ENCODE data around the gene TIMP3.
"Not testable (repeated sequence)": the region's sequence is repeated elsewhere in the genome, so short reads cannot be mapped to it uniquely, and the experiment has no call there.

The TIMP3 gene

DNA sequence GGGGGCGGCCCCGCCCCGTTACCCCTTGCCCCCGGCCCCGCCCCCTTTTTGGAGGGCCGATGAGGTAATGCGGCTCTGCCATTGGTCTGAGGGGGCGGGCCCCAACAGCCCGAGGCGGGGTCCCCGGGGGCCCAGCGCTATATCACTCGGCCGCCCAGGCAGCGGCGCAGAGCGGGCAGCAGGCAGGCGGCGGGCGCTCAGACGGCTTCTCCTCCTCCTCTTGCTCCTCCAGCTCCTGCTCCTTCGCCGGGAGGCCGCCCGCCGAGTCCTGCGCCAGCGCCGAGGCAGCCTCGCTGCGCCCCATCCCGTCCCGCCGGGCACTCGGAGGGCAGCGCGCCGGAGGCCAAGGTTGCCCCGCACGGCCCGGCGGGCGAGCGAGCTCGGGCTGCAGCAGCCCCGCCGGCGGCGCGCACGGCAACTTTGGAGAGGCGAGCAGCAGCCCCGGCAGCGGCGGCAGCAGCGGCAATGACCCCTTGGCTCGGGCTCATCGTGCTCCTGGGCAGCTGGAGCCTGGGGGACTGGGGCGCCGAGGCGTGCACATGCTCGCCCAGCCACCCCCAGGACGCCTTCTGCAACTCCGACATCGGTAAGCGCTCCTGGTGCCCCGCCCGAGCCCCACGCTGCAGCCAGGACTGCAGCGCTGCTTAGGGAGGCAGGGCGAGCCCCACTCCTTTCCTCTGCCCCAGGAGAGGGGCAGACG, at the start of gene TIMP3:
Gene TIMP3 (plus strand): TSS at position 169 of the 700 bp plus-strand sequence. CDS start 297 bp downstream, at position 466.
- H3K4me3 ChIP-seq (ENCODE audit: low read depth in 1 of 2, low read length in 2 of 2) = peak within 1 kb of the TSS; percentile 70 to 93
- H3K27ac ChIP-seq (ENCODE audit: low read length) = peak within 1 kb of the TSS; percentile 91
- no peaks in the 10 kb centered on the region for H3K36me3 ChIP-seq (ENCODE audit: control insufficient read depth in 1 of 2, insufficient read depth in 2 of 2, low read length in 2 of 2)
- H3K27me3 ChIP-seq (ENCODE audit: low read depth, low read length) = no peaks in the 10 kb centered on the region
- peaks cover 3 to 29% of the 10 kb centered on the region in 2 donors for H3K4me1 ChIP-seq (ENCODE audit: control insufficient read depth in 1 of 2, insufficient read depth in 2 of 2, low read length in 2 of 2)
- no peaks in the 10 kb centered on the region for H3K9me3 ChIP-seq (ENCODE audit: control insufficient read depth in 1 of 2, low read length in 2 of 2)

DNA sequence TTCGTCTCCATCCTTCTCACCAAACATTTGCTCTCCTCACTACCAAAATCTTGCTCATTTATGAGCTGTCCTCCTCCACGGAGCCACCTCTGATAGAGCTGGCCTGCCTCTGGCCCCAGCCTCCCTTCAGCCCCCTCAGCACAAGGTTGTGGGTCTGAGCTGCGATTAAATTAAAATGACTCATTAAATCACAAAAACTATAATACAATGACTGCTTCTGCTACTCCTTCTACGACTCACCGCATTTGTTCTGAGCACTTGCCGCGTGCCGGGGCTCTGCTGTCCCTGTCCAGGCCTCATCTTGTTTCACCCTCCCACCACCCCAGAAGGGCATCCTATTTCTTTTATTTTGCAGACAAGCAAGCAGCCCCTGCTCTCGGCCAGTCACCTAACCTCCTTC, 49.2 kb upstream of the TIMP3 start:
- Histone ChIP-seq H3K4me3 (ENCODE audit: low read depth in 1 of 2, low read length in 2 of 2) (no peak overlapping the region), H3K27me3 (ENCODE audit: low read depth, low read length) (no peaks in the 10 kb centered on the region), H3K9me3 (ENCODE audit: control insufficient read depth in 1 of 2, low read length in 2 of 2) (no peaks in the 10 kb centered on the region), H3K27ac (ENCODE audit: low read length) (no peak overlapping the region), H3K4me1 (ENCODE audit: control insufficient read depth in 1 of 2, insufficient read depth in 2 of 2, low read length in 2 of 2) (no peaks in the 10 kb centered on the region), H3K36me3 (ENCODE audit: control insufficient read depth in 1 of 2, insufficient read depth in 2 of 2, low read length in 2 of 2) (no peaks in the 10 kb centered on the region)

DNA sequence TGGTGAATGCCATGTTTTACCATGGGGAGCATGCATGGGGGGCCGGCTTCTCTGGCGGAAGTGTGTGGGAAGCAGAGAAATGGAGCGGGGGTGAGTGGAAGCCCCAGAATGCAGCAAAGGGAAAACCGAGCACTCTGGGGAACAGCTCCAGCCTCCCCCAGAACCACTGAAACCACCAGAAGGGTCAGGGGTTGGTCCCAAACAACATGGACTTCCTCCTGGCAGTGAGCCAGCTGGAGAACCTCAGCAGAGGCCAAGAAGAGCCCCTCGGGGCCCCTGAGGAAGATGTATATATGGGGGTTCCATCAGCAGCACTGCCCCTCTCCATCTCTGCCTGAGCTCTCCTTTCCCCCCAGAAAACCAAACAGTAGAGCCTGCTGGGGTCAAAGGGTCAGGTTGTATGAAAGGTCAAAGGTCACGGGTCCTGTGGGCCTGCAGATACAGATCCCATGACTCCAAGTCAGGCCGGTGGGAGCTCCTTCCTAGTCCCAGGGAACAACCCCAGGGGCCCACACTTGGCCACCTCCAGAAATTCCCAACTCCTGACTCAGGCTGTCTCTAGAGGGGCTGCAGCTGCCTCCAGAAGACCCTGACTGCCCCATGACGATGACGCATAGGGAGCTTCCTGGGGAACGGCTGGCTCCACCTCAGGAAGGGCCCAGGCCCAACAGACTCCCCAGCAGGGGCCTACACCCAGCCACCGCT, 48.5 kb upstream of the TIMP3 start:
- Histone ChIP-seq H3K27me3 (ENCODE audit: low read depth, low read length) (no peaks in the 10 kb centered on the region), H3K27ac (ENCODE audit: low read length) (no peak overlapping the region), H3K9me3 (ENCODE audit: control insufficient read depth in 1 of 2, low read length in 2 of 2) (no peaks in the 10 kb centered on the region), H3K4me3 (ENCODE audit: low read depth in 1 of 2, low read length in 2 of 2) (no peak overlapping the region), H3K36me3 (ENCODE audit: control insufficient read depth in 1 of 2, insufficient read depth in 2 of 2, low read length in 2 of 2) (no peaks in the 10 kb centered on the region), H3K4me1 (ENCODE audit: control insufficient read depth in 1 of 2, insufficient read depth in 2 of 2, low read length in 2 of 2) (no peaks in the 10 kb centered on the region)

DNA sequence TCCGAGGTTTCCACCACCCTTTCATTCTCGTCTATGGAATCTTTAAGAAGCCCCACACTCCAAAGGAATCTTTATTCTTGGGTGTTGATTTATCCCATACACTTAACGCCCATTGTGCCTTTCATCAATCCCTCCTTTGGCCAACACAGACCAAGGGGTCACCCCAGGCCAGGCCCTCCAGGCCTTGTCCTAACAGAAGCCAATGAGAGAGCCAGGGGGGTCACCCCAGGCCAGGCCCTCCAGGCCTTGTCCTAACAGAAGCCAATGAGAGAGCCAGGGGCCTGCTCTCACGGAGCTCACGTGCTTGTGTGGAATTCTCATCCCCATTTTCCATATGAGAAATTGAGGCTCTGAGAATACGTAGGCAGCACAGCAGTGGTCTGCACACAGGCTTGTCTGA, 47.9 kb upstream of the TIMP3 start:
- H3K27ac ChIP-seq (ENCODE audit: low read length) = no peak overlapping the region
- H3K4me3 ChIP-seq (ENCODE audit: low read depth in 1 of 2, low read length in 2 of 2) = no peak overlapping the region
- no peaks in the 10 kb centered on the region for H3K4me1 ChIP-seq (ENCODE audit: control insufficient read depth in 1 of 2, insufficient read depth in 2 of 2, low read length in 2 of 2)
- no peaks in the 10 kb centered on the region for H3K36me3 ChIP-seq (ENCODE audit: control insufficient read depth in 1 of 2, insufficient read depth in 2 of 2, low read length in 2 of 2)
- H3K9me3 ChIP-seq (ENCODE audit: control insufficient read depth in 1 of 2, low read length in 2 of 2) = no peaks in the 10 kb centered on the region
- H3K27me3 ChIP-seq (ENCODE audit: low read depth, low read length) = no peaks in the 10 kb centered on the region

DNA sequence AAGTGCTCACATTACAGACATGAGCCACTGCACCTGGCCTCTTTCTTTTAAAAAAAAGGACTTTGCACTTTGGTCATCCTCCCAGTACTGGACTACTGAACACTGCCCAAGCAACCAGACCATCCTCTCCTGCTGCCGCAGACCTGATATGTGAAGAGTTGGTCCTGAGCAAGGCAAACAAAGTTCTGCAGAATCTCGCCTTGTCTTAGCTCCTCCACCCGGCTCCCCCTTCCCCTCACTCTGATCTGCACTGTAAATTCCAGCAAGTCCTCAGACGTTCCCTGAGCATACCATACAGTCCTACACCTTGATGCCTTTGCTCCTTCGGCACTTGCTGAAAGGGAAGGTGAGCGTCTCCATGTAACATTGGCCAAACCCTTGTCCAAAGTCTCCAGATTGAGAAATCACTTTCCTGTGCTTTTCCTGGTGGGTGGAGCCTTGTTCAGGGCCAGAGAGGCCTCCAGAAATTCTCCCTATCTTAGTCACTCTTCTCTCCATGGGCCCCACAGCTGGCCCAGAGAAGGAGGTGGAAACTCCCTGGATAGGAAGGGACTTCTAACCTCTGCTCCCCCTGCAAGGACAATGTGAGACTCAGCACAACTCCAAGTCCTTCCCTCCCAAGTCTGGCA, 47.0 kb upstream of the TIMP3 start:
- no peaks in the 10 kb centered on the region for H3K36me3 ChIP-seq (ENCODE audit: control insufficient read depth in 1 of 2, insufficient read depth in 2 of 2, low read length in 2 of 2)
- H3K4me3 ChIP-seq (ENCODE audit: low read depth in 1 of 2, low read length in 2 of 2) = no peak overlapping the region
- no peaks in the 10 kb centered on the region for H3K9me3 ChIP-seq (ENCODE audit: control insufficient read depth in 1 of 2, low read length in 2 of 2)
- H3K27me3 ChIP-seq (ENCODE audit: low read depth, low read length) = no peaks in the 10 kb centered on the region
- H3K27ac ChIP-seq (ENCODE audit: low read length) = no peak overlapping the region
- no peaks in the 10 kb centered on the region for H3K4me1 ChIP-seq (ENCODE audit: control insufficient read depth in 1 of 2, insufficient read depth in 2 of 2, low read length in 2 of 2)

DNA sequence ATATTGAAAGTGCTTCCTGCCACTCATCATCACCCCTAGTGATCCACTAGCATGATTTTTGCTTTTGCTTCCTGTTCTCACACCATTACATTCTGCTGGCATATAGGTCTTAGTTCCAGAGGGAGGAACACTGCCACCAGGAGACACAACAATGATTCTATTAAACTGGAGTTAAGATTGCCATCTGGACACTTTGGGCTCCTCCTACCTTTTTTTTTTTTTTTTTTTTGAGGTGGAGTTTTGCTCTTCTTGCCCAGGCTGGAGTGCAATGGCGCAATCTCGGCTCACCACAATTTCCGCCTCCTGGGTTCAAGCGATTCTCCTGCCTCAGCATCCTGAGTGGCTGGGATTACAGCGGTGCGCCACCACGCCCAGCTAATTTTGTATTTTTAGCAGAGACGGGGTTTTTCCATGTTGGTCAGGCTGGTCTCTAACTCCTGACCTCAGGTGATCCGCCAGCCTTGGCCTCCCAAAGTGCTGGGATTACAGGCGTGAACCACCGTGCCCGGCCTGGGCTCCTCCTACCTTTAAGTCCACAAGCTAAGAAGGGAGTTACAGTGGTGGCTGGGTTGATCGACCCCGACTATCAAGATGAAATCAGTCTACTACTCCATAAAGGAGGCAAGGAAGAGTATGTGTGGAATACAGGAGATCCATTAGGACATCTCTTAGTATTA, 44.3 kb upstream of the TIMP3 start:
- not testable (repeated sequence) for H3K4me1 ChIP-seq (ENCODE audit: control insufficient read depth in 1 of 2, insufficient read depth in 2 of 2, low read length in 2 of 2); H3K27me3 ChIP-seq (ENCODE audit: low read depth, low read length); H3K36me3 ChIP-seq (ENCODE audit: control insufficient read depth in 1 of 2, insufficient read depth in 2 of 2, low read length in 2 of 2); H3K27ac ChIP-seq (ENCODE audit: low read length); H3K4me3 ChIP-seq (ENCODE audit: low read depth in 1 of 2, low read length in 2 of 2); H3K9me3 ChIP-seq (ENCODE audit: control insufficient read depth in 1 of 2, low read length in 2 of 2)

DNA sequence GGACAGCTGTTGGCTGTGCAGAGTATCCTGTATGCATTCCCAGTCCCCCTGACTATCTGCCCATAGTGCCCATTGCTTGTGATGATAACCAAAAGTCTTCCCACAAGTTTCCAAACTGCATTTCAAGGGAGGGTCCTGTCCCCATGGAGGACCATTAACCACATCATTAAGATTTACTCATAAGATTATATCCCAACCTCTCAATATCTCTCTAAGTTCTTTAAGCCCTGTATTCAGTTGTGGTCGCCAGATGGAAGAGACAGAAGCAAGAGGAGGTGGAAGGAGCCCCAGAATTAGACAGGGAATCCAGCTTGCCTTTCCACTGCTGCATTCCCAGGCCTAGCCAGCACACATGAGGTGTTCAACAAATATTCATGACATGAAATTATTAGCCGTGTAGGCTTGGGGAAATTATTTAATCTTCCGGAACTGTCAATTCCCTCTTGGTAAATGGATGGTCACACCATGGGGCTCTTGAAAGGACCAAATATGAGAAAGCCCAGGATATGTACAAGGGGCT, 42.6 kb upstream of the TIMP3 start:
- no peaks in the 10 kb centered on the region for H3K4me1 ChIP-seq (ENCODE audit: control insufficient read depth in 1 of 2, insufficient read depth in 2 of 2, low read length in 2 of 2)

DNA sequence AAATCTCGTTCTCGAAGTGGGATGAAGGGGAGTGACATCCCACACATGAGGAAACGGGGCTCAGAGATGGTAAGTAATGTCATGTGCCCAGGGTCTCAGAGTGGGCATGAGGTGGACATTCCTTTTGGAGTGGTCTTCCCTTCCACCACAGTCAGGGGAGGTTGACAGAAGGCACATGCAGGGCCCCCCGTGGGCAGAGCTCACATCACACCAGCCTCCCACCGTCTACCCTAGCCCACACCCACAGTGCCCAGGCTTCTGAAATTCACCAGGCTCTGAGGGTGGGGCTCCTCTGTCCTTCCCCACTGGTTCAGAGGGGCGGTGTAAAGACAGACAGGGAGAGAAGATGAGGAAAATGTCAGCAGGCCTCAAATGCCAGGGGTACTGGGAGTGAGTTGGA, 41.1 kb upstream of the TIMP3 start:
- no peaks in the 10 kb centered on the region for H3K9me3 ChIP-seq (ENCODE audit: control insufficient read depth in 1 of 2, low read length in 2 of 2)
- H3K4me3 ChIP-seq (ENCODE audit: low read depth in 1 of 2, low read length in 2 of 2) = no peak overlapping the region
- no peaks in the 10 kb centered on the region for H3K4me1 ChIP-seq (ENCODE audit: control insufficient read depth in 1 of 2, insufficient read depth in 2 of 2, low read length in 2 of 2)
- H3K27me3 ChIP-seq (ENCODE audit: low read depth, low read length) = no peaks in the 10 kb centered on the region
- H3K36me3 ChIP-seq (ENCODE audit: control insufficient read depth in 1 of 2, insufficient read depth in 2 of 2, low read length in 2 of 2) = no peaks in the 10 kb centered on the region
- H3K27ac ChIP-seq (ENCODE audit: low read length) = no peak overlapping the region

More for the DNA sequence above, 42.6 kb upstream of the TIMP3 start:
- Histone ChIP-seq H3K27ac (ENCODE audit: low read length) (no peak overlapping the region), H3K36me3 (ENCODE audit: control insufficient read depth in 1 of 2, insufficient read depth in 2 of 2, low read length in 2 of 2) (no peaks in the 10 kb centered on the region), H3K4me3 (ENCODE audit: low read depth in 1 of 2, low read length in 2 of 2) (no peak overlapping the region), H3K9me3 (ENCODE audit: control insufficient read depth in 1 of 2, low read length in 2 of 2) (no peaks in the 10 kb centered on the region), H3K27me3 (ENCODE audit: low read depth, low read length) (no peaks in the 10 kb centered on the region)

DNA sequence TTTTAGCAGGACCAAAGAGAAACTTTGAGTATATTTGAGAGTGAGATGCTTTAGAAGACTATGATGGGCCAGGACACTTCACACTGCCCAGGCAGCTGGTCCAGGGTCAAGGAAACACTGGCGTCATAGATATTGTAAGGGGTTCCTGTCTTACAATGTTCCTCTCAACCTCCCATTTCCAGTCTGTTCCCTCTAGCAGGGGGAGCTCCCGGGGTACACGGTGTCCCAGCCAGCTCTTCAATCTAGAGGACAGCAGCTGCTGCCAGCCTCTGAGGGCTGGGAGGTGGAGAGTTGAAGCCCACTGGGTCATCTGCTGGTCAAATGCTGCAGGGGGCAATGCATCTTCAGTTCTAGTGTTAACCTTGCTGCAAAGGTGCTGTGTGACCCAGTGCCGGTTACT, 40.7 kb upstream of the TIMP3 start:
- Histone ChIP-seq H3K27ac (ENCODE audit: low read length) (no peak overlapping the region), H3K36me3 (ENCODE audit: control insufficient read depth in 1 of 2, insufficient read depth in 2 of 2, low read length in 2 of 2) (no peaks in the 10 kb centered on the region), H3K4me1 (ENCODE audit: control insufficient read depth in 1 of 2, insufficient read depth in 2 of 2, low read length in 2 of 2) (no peaks in the 10 kb centered on the region), H3K4me3 (ENCODE audit: low read depth in 1 of 2, low read length in 2 of 2) (no peak overlapping the region), H3K9me3 (ENCODE audit: control insufficient read depth in 1 of 2, low read length in 2 of 2) (no peaks in the 10 kb centered on the region), H3K27me3 (ENCODE audit: low read depth, low read length) (no peaks in the 10 kb centered on the region)

DNA sequence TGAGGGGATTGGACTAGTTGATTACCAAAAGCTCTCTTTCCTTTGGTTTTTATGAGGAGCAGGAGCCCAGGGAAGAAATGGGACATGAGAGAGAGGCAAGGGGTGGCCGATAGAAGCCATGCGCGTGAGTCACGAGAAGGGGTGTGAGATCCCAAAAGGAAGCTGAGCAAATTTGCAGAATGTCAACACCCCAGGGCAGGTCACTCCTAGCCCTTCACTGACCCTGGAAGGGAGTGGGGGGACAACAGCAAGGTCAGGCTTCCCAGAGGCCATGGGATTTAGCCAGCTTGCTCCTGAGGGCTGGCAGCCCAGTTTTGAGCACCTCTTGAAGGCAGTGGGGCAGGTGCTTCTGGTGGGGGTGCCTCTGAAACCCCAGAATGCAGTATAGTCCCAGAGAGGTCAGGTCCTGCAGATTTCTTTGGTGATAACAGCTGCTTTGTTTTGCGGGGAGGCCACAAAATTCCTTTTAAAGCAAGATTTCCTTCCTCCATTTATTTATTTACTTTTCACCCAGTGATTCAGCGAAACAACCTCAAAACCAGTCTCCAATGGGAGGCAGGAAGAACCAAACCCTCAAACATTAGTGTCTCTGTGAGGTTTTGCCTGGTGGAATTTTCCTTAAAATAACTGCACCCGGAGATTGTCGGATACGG, 40.1 kb upstream of the TIMP3 start:
- H3K4me3 ChIP-seq (ENCODE audit: low read depth in 1 of 2, low read length in 2 of 2) = no peak overlapping the region
- no peaks in the 10 kb centered on the region for H3K36me3 ChIP-seq (ENCODE audit: control insufficient read depth in 1 of 2, insufficient read depth in 2 of 2, low read length in 2 of 2)
- no peaks in the 10 kb centered on the region for H3K27me3 ChIP-seq (ENCODE audit: low read depth, low read length)
- H3K4me1 ChIP-seq (ENCODE audit: control insufficient read depth in 1 of 2, insufficient read depth in 2 of 2, low read length in 2 of 2) = no peaks in the 10 kb centered on the region
- no peaks in the 10 kb centered on the region for H3K9me3 ChIP-seq (ENCODE audit: control insufficient read depth in 1 of 2, low read length in 2 of 2)
- no peak overlapping the region for H3K27ac ChIP-seq (ENCODE audit: low read length)

Measured in muscle layer of duodenum (tissue), 2 donors.